Measurements from ENCODE around the gene SLC6A7.

- TF ChIP-seq POLR2A (IDR thresholded peaks at IDR 0.05), result no peak
- no peak for TF ChIP-seq CTCF (IDR thresholded peaks at IDR 0.05)
- no peak for TF ChIP-seq EP300 (IDR thresholded peaks at IDR 0.05)
These were observed 64.9 kb downstream of the SLC6A7 start for GRCh38 chr5:150254774-150255173.
